RPMI7951 (cell line): Measurements from ENCODE around the gene C2CD2. TPM values are rescaled to one million over a fixed set of nuclear protein-coding genes. Genes with fewer than 3 reads are reported as not detected.
A peak's percentile ranks its signal among the peaks of the same experiment; 100 is the strongest.

Experiments used
- DNase-seq: peaks from one replicate; pipeline ENCODE4 v3.0.0-alpha.2; 2012; ENCODE audit warnings: low read depth
- total RNA-seq: library from RNA; depleted of rRNA; stranded (reverse); fragments of >200 nt; shearing (Covaris generic); gene quantifications from 2 replicates; pipeline ENCODE4 v1.2.3, GENCODE V29; 2014

C2CD2 gene
- total RNA-seq, 1 experiment from 2014 or later, result 18.5 TPM

DNA sequence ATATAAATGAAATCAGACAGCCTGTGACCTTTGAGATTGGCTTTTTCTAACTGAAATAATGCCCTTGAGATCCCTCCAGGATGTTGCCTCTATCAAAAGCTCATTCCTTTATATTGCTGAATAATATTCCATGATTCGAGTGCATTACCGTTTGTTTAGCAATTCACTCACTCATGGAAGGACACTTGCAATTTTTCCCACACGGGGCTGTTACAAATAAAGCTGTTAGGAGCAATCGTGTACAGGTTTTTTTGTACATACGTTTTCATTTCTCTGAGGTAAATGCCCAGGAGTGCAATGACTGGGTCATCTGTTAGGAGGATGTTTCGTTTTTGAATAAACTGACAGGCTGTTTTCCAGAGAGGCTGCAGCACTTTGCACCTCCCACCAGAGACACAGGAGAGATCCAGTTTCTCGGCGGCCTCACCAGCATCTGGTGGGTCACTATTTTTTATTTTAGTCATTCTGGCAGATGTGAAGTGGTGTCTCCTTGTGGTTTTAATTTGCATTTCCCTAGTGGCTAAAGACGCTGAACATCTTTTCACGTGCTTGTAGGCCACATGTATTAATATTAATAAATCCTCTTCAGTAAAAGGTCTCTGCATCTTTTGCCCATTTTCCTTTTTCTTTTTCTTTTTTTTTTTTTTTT, 85.6 kb downstream of the C2CD2 start:
- peak; percentile 24 for DNase-seq

GRCh38 chr21:41867313-41867712, 86.5 kb downstream of the C2CD2 start:
- no peak for DNase-seq

DNA sequence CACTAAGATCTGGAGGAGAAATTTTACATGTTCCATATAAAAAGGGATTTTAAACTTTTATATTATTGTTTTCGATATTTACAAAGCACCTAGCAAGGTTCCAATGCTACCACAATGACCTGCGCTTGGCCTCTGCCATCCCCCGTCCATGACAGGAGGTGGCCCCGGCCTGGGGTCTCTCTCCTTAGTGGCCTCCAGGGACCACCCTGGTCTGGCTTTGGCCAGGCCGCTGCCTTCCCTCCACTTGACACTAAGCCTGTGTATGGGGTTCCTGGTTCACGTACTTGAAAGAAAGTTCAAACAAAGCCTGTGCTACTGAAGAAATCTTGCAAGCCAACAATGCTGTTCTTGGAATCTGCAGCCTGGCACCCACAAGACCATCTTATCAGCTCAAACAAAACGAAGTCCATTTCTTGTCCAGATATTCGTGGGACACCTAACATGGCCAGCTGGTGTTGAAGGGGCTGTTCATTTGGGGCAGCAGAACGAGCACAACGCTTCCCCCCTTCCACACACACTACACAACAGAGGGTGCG, 87.5 kb downstream of the C2CD2 start:
- no peak for DNase-seq

DNA sequence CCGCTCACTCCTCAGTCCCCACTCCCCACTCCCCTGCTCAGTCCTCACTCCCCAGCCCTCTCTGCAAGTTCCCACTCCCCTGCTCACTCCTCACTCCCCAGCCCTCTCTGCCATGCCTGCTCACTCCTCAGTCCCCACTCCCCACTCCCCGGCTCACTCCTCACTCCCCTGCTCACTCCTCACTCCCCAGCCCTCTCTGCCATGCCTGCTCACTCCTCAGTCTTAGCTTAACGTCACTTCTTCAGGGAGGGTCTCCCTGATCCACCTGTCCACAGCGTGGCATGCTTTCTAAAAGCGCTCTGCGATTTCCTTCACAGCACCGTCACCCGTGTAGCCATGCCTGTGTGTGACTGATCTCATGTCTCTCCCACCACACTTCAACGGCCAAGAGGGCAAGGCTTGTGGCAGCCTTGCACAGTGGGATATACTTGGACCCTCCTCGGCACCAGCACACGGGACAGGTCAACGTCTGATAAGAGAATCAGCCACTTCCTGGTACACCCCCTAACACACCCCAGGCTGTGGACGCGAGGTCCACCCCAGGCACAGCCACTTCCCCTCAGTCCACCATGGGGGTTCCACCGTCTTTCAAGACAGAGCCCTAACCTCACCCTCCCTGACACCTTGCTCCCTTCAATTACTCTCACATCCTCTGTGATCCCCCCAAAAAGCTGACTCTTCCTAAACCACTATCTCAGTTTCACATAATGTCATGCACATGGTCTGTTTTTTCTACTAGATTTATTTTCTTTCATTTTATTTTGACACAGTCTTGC, 88.6 kb downstream of the C2CD2 start:
- no peak for DNase-seq

GRCh38 chr21:41864311-41865001, 89.4 kb downstream of the C2CD2 start:
- no peak for DNase-seq

DNA sequence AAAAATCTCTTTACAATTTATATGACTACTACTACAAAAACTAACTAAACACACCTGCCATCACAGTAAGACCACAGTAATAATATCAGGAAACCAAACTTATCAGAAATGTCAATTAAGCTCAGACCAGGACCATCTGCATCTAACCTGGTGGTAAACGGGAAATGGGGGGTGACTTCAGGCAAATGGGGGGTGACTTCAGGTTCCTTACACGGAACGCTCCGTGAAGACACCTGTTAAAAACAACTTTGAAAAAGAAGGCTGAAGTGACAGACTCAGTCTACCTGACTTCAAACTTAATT, 90.4 kb downstream of the C2CD2 start:
- DNase-seq, result no peak

DNA sequence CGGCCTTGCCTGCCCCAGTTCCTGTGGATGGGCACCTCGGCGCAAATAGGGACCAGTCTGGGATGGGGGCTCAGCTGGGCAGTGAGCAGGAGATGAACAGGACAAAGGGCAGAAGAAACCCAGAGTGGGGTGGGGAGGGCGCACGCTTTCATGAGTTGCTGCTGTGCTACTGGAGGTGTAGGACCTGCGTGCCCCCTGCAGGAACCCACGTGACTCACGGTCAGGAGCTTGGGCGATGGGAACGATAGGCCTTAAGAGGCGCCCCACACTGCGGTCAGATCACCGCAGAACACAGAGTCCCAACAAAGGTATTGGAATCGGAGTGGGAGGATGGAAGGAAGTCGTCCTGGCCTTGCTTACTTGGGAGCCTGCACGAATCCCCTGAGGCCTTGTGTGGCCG, 91.8 kb downstream of the C2CD2 start:
- DNase-seq, result no peak

DNA sequence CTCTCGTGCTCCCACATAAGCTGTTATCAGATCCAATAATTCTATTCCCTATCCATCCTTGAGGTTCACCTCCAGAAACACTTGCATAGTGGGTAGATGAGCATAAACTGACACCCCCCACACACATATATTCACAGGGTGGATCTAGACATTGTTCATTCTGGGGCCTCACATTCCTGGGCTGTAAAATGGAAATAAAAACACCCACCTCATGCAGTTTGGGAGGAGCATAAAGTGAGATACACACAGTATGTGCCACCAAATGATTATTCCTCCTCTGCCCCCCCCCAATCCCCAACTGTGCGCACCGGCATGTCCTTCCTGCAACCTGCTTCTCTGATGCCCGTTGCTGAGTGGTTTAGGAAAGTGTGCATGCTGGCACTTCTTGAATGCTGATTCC, 92.6 kb downstream of the C2CD2 start:
- no peak for DNase-seq

DNA sequence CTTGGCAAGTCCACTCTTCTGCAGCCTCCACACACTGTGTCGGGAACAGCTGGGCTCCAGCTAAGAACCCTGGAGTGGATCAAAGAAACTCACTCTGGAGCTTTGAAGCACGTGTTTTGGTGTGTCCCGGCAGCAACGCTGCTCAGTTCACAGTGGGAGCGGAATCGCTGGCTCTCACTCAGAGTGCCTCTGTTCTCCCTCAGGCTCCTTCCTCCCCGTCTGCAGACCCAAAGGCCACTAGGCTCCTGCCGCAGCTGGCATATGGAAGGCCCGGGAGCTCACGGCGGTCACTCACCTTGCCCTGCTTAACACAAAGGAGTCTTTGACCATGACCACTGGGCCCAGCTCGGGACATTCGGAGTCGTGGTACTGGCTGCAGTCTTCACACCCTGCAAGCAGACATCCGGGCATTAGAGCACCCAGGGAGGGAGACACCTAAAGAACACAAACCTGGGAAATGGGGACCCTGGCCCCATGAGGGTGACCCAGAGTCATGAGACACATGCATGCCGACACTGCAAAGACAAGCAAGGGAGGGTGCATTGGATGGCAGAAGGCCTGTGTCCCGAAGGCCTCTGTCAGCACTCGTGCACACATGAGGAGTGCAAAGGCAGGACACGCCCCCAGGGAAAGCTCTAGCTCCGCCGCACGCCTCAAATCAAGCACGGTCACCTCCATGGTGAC, 94.4 kb downstream of the C2CD2 start:
- no peak for DNase-seq

GRCh38 chr21:41858466-41859296, 95.1 kb downstream of the C2CD2 start:
- no peak for DNase-seq

DNA sequence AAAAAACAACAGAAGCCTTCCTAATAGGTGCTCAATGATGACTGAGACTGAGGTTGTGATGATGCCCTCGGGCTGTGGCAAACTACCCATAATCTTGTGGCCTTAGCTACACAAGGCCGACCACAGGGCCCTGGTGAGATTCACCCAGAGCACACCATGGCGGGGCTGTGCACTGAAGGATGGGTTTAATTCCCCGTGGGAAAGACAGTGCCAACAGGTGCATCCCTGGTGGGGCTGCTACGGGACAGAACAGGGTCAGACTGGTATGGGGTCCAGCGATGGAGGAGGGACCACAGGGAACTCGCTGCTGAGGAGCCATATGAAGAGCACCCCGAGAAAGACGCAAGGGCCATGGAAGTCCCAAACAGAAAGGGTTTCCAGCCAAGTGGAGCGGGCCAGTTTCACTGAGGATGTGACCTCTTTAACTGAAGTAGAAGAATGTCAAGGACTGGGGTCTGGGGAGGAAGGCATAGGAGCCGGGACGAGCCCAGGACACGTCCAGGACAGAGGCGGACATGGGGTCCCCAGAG, 96.0 kb downstream of the C2CD2 start:
- DNase-seq, result no peak

GRCh38 chr21:41856572-41856971, 97.2 kb downstream of the C2CD2 start:
- DNase-seq, result no peak

GRCh38 chr21:41854426-41854995, 99.3 kb downstream of the C2CD2 start:
- DNase-seq, result no peak

DNA sequence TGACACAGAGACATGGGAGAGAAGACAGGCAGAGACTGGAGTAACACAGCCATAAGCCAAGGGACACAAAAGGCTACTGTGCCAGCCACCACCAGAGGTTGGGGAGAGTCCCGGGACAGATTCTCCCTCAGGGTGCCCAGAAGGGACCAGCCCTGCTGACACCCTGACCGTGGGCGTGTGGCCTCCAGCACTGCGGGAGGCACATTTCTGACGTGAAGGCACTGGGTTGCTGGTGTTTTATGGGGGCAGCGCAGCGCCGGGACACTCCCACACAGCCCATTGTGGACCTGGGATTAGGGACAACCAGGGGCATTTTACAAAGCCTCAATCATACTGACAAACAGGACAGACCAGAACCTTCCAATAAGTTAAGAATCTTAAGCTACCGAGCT, 100.9 kb downstream of the C2CD2 start:
- DNase-seq, result no peak

DNA sequence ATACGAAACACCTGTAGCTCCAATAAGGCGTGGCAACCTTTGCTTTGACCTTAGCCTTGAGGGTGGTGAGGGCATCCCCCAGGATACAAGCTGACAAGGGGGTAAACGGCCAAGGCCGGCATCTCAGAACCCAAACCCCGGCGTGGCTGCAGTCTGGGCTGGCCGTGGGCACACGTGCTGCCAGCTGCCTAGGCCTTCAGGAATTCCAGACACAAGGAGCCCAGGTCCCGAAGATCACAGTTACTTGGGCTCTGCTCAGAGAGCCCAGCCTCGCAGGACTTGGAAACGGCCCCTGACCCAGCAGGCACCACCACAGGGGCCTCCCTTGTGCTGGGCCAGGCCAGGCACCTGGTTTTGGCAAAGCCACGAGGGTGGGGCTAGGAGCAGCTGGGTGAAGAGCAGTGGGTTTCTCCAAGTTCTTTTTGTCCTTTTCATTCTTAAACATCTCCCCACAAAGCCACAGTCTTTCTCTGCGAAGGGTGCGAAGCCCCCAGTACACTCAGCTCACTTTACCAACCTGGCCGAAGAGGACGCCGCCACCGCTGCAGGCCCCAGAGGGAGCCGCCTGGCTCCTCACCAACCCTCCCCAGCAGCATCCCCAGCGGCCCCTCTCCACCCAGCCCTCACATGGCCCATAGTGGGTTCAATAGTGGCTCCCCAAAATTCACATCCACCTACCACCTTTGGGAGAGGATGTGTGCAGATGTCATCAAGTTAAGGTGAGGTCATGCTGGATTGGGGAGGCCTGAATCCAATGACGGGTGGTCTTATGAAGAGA, 101.5 kb downstream of the C2CD2 start:
- no peak for DNase-seq

- DNase-seq, result no peak
Measured at GRCh38 chr21:41851090-41851790, 102.6 kb downstream of the C2CD2 start.

DNA sequence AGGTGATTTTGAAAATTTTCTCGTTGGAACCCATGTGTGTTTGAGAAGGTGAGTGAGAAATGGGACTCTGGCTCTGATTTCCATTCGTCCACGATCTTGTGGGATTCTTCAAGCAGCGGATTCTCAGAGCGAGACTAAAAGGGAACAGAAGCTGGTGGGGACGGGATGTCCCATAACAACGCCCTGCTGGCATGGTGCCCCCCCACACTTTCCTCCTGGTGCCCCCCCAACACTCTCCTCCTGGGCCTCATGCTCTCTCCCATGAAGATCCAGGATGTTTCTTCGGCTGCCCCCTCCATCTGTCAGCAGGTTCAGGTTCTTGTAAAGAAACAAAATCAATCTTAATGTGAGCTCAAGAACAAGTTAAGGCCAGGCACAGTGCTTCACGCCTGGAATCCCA, 103.7 kb downstream of the C2CD2 start:
- DNase-seq, result no peak

DNA sequence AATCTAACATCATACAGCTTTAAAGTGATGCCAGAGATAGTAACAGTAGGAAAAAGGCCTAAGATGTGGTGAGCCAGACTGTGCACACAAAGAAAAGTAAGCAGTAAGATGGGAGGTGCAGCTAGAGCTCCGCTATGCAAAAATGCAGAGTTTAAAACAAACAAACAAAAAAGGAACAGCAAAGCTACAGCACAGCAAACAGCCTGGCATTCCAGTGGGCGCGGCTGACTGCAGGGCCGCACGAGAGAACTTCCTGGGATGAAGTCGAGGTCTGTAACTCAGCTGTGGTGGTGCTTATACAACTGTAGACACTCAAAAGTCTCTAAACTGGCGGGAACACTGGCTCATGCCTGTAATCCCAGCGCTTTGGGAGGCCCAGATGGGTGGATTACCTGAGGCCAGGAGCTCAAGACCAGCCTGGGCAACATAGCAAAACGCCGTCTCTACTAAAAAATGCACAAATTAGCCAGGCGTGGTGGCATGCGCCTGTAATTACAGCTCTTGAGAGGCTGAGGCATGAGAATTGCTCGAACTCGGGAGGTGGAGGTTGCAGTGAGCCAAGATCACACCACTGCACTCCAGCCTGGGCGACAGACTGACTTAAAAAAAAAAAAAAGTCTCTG, 104.7 kb downstream of the C2CD2 start:
- DNase-seq, result no peak

- no peak for DNase-seq
Measured at GRCh38 chr21:41848533-41848932, 105.3 kb downstream of the C2CD2 start.
